Stimulated activated CD8-positive, alpha-beta memory T cell treated with anti-CD3 and anti-CD28 coated beads, Interleukin-4, amount 100 ng/mL, for 1 hour (primary cell): ENCODE data around the gene SPIN2B.

ENCODE experiments used
- DNase-seq, 2 donors: peaks; one replicate each; pipeline ENCODE4 v3.0.0-alpha.2; 2020; ENCODE audit warnings: low read depth in 2 of 2, low spot score in 1 of 2

The SPIN2B gene

GRCh38 chrX:57070185-57070984 lies 51.0 kb downstream of the SPIN2B start:
- DNase-seq, result no peak
